Activated CD8-positive, alpha-beta memory T cell treated with anti-CD3 and anti-CD28 coated beads, Interleukin-2, amount 50 U/mL, for 1 hour (primary cell): ENCODE results near the gene EED.

Experiments used
- DNase-seq: peaks from one replicate; pipeline ENCODE4 v3.0.0-alpha.2; 2020; ENCODE audit errors: extremely low read depth

EED gene

GRCh38 chr11:86244522-86245368 lies at the start of gene EED:
TSS of gene EED (plus strand) at chr11:86244753. CDS start at chr11:86245230, 477 bp downstream.
- DNase-seq, result peak; percentile 80

GRCh38 chr11:86194998-86195397 lies 49.6 kb upstream of the EED start:
- no peak for DNase-seq

- no peak for DNase-seq
Observed at GRCh38 chr11:86196085-86196696, 48.4 kb upstream of the EED start.

GRCh38 chr11:86196913-86197312 lies 47.6 kb upstream of the EED start:
- no peak for DNase-seq

- DNase-seq, result no peak
Observed at GRCh38 chr11:86197448-86197847, 47.1 kb upstream of the EED start.

GRCh38 chr11:86198139-86198538 lies 46.4 kb upstream of the EED start:
- DNase-seq, result no peak

GRCh38 chr11:86199354-86199753 lies 45.2 kb upstream of the EED start:
- no peak for DNase-seq

GRCh38 chr11:86201371-86201884 lies 43.1 kb upstream of the EED start:
- no peak for DNase-seq

GRCh38 chr11:86202013-86202336 lies 42.6 kb upstream of the EED start:
- DNase-seq, result no peak

GRCh38 chr11:86204356-86204755 lies 40.2 kb upstream of the EED start:
- no peak for DNase-seq

- DNase-seq, result no peak
Observed at GRCh38 chr11:86205421-86206336, 38.9 kb upstream of the EED start.

GRCh38 chr11:86206337-86206695 lies 38.2 kb upstream of the EED start:
- no peak for DNase-seq

- no peak for DNase-seq
Observed at GRCh38 chr11:86207413-86207812, 37.1 kb upstream of the EED start.

- no peak for DNase-seq
Observed at GRCh38 chr11:86208572-86208971, 36.0 kb upstream of the EED start.

- DNase-seq, result no peak
Observed at GRCh38 chr11:86209806-86210657, 34.5 kb upstream of the EED start.

GRCh38 chr11:86210898-86211297 lies 33.7 kb upstream of the EED start:
- no peak for DNase-seq

- no peak for DNase-seq
Observed at GRCh38 chr11:86211619-86212018, 32.9 kb upstream of the EED start.

- DNase-seq, result no peak
Observed at GRCh38 chr11:86212019-86212611, 32.4 kb upstream of the EED start.

- no peak for DNase-seq
Observed at GRCh38 chr11:86214710-86215109, 29.8 kb upstream of the EED start.

- DNase-seq, result no peak
Observed at GRCh38 chr11:86218125-86219084, 26.1 kb upstream of the EED start.
